ENCODE measurements around the gene GALNT16.

GALNT16 gene

GRCh38 chr14:69261761-69262331 is 1.9 kb downstream of the GALNT16 start:
- H3K4me1 ChIP-seq (ENCODE audit: control insufficient read depth, insufficient read depth, low read length): no peaks in the 10 kb centered on the region
- H3K27me3 ChIP-seq (ENCODE audit: control insufficient read depth, insufficient read depth, low read length): peaks cover 2% of the 10 kb centered on the region
- peak overlapping the region; percentile 61 for H3K4me3 ChIP-seq (ENCODE audit: low read length)
- no peak overlapping the region for H3K27ac ChIP-seq (ENCODE audit: low read depth, low read length)
- H3K36me3 ChIP-seq (ENCODE audit: control insufficient read depth, insufficient read depth, low read length): no peaks in the 10 kb centered on the region
- no peak overlapping the region for H3K9ac ChIP-seq (ENCODE audit: low read length)

DNA sequence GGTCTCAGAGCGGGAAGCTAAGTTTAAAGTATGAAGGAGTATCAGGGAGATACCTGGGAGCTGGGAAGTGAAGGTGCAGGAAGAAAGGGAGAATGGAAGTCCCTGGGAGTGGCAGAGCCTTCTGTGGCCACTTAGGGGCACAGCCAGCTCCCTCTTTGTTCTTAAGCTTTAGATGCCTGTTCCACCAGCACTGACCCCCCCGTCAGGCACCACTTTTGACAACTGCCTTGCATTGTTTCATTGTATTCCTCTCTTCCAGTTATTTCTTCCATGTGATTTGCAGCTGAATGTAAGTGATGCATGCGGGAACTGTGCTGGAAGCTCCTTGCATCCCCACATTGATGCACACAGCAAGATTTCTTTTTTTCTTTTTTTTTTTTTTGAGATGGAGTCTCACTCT is 2.6 kb downstream of the GALNT16 start:
- Histone ChIP-seq H3K27me3 (ENCODE audit: control insufficient read depth, insufficient read depth, low read length) (peaks cover 2% of the 10 kb centered on the region), H3K4me1 (ENCODE audit: control insufficient read depth, insufficient read depth, low read length) (no peaks in the 10 kb centered on the region), H3K9ac (ENCODE audit: low read length) (no peak overlapping the region), H3K36me3 (ENCODE audit: control insufficient read depth, insufficient read depth, low read length) (no peaks in the 10 kb centered on the region), H3K4me3 (ENCODE audit: low read length) (no peak overlapping the region), H3K27ac (ENCODE audit: low read depth, low read length) (no peak overlapping the region)

- Histone ChIP-seq H3K27ac (ENCODE audit: low read depth, low read length) (no peak overlapping the region), H3K4me3 (ENCODE audit: low read length) (no peak overlapping the region), H3K9ac (ENCODE audit: low read length) (no peak overlapping the region), H3K4me1 (ENCODE audit: control insufficient read depth, insufficient read depth, low read length) (no peaks in the 10 kb centered on the region), H3K27me3 (ENCODE audit: control insufficient read depth, insufficient read depth, low read length) (peaks cover 2% of the 10 kb centered on the region), H3K36me3 (ENCODE audit: control insufficient read depth, insufficient read depth, low read length) (no peaks in the 10 kb centered on the region)
These were observed 3.4 kb downstream of the GALNT16 start for GRCh38 chr14:69263364-69263763.

DNA sequence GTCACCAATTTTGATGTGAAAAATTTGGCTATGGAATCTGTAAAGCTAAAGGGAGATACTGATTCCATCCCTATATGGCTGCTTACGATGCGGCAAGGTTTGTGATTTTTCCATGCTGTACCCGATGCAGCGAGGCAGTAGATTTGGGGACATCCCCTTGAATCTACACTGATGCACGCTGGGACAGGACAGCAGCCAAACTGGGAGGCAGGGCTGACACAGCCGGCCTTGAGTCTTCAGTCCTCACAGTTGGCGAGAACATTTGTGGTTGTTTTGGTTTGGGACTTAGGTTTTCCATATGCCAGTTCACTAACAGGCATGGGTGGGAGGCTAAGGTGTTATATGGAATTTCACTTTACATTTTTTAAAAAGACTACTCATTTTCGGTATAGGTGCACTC is 3.8 kb downstream of the GALNT16 start:
- no peak overlapping the region for H3K9ac ChIP-seq (ENCODE audit: low read length)
- H3K4me3 ChIP-seq (ENCODE audit: low read length): no peak overlapping the region
- H3K36me3 ChIP-seq (ENCODE audit: control insufficient read depth, insufficient read depth, low read length): no peaks in the 10 kb centered on the region
- no peak overlapping the region for H3K27ac ChIP-seq (ENCODE audit: low read depth, low read length)
- H3K4me1 ChIP-seq (ENCODE audit: control insufficient read depth, insufficient read depth, low read length): no peaks in the 10 kb centered on the region
- H3K27me3 ChIP-seq (ENCODE audit: control insufficient read depth, insufficient read depth, low read length): peaks cover 2% of the 10 kb centered on the region

DNA sequence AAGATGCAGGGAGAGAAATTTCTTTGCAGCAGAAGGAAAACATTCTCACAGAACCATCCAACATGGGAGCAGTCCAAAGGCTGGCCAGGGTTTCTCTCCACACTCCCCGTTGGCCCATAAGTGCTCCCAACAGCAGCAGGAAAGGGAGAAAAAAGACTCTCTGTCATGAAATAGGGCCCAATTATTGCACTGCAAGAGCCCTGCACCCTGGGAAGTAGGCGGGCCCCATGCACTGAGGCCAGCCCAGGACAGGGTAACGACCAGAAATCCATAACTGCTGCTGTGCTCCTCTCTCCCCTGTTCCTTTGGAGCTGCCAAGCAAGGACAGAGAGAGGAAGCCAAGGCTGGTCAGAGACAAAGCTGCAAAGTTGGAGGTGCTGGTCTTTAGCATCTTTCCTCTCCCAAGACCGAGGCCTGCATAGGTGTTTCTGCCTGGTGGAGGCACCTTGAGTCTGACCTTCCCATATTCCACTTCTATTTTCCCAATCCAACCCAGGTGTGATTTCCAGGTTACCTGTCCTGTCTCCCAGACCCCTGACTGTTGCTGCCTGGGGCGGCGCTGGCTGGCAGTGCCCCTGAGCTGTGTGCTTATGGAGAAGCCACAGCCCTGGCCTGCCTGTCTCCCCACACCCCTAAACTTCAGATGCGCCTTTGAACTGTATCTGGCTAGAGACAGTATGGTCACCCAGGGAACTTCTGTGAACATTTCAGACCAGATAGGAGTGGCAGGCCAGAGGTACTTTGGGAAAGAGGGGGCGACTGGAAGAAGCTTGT is 6.8 kb downstream of the GALNT16 start:
- no peak overlapping the region for H3K27ac ChIP-seq (ENCODE audit: low read depth, low read length)
- H3K4me1 ChIP-seq (ENCODE audit: control insufficient read depth, insufficient read depth, low read length): no peaks in the 10 kb centered on the region
- no peak overlapping the region for H3K9ac ChIP-seq (ENCODE audit: low read length)
- no peak overlapping the region for H3K4me3 ChIP-seq (ENCODE audit: low read length)
- H3K36me3 ChIP-seq (ENCODE audit: control insufficient read depth, insufficient read depth, low read length): no peaks in the 10 kb centered on the region
- peaks cover 2% of the 10 kb centered on the region for H3K27me3 ChIP-seq (ENCODE audit: control insufficient read depth, insufficient read depth, low read length)

GRCh38 chr14:69267492-69267891 is 7.5 kb downstream of the GALNT16 start:
- Histone ChIP-seq H3K27ac (ENCODE audit: low read depth, low read length) (no peak overlapping the region), H3K4me3 (ENCODE audit: low read length) (no peak overlapping the region), H3K36me3 (ENCODE audit: control insufficient read depth, insufficient read depth, low read length) (no peaks in the 10 kb centered on the region), H3K9ac (ENCODE audit: low read length) (no peak overlapping the region), H3K4me1 (ENCODE audit: control insufficient read depth, insufficient read depth, low read length) (no peaks in the 10 kb centered on the region), H3K27me3 (ENCODE audit: control insufficient read depth, insufficient read depth, low read length) (no peaks in the 10 kb centered on the region)

DNA sequence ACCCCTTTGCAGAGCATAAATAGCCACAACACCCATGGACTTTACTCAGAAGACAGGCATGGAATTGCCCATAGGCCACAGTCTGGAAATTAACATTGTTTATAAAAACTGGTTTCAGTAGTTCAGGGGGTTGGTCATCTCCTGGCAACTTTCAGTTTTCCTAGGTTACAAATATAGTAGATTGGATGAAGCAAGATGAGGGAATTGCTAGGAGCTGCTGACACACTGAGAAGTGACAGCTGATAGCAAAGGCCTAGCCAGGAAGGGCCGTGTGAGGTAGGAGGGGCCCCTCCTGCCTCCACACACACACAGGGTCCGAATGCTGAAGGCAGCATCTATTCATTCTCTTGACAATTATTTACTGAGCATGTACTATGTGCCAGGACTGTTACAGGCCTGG is 8.3 kb downstream of the GALNT16 start:
- H3K9ac ChIP-seq (ENCODE audit: low read length): no peak overlapping the region
- H3K4me1 ChIP-seq (ENCODE audit: control insufficient read depth, insufficient read depth, low read length): no peaks in the 10 kb centered on the region
- no peaks in the 10 kb centered on the region for H3K36me3 ChIP-seq (ENCODE audit: control insufficient read depth, insufficient read depth, low read length)
- no peak overlapping the region for H3K27ac ChIP-seq (ENCODE audit: low read depth, low read length)
- H3K27me3 ChIP-seq (ENCODE audit: control insufficient read depth, insufficient read depth, low read length): no peaks in the 10 kb centered on the region
- no peak overlapping the region for H3K4me3 ChIP-seq (ENCODE audit: low read length)

- Histone ChIP-seq H3K27ac (ENCODE audit: low read depth, low read length) (no peak overlapping the region), H3K36me3 (ENCODE audit: control insufficient read depth, insufficient read depth, low read length) (no peaks in the 10 kb centered on the region), H3K4me1 (ENCODE audit: control insufficient read depth, insufficient read depth, low read length) (no peaks in the 10 kb centered on the region), H3K9ac (ENCODE audit: low read length) (no peak overlapping the region), H3K4me3 (ENCODE audit: low read length) (no peak overlapping the region), H3K27me3 (ENCODE audit: control insufficient read depth, insufficient read depth, low read length) (no peaks in the 10 kb centered on the region)
These were observed 8.8 kb downstream of the GALNT16 start for GRCh38 chr14:69268763-69269162.

DNA sequence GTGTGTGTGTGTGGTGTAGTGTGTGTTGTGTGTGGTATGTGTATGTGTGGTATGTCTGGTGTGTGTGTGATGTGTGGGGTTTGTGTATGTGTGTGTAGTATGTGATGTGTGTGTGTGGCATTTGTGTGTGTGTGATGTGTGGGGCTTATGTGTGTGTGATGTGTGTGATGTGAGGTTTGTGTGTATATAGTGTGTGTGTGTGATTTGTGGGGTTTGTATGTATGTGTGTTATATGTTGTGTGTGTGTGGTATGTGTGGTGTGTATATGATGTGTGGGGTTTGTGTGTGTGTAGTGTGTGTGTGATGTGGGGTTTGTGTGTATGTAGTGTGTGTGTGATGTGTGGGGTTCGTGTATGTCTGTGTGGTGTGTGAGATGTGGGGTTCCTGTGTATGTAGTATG is 9.4 kb downstream of the GALNT16 start:
- H3K27ac ChIP-seq (ENCODE audit: low read depth, low read length): no peak overlapping the region
- H3K27me3 ChIP-seq (ENCODE audit: control insufficient read depth, insufficient read depth, low read length): no peaks in the 10 kb centered on the region
- no peak overlapping the region for H3K9ac ChIP-seq (ENCODE audit: low read length)
- H3K4me1 ChIP-seq (ENCODE audit: control insufficient read depth, insufficient read depth, low read length): no peaks in the 10 kb centered on the region
- no peaks in the 10 kb centered on the region for H3K36me3 ChIP-seq (ENCODE audit: control insufficient read depth, insufficient read depth, low read length)
- H3K4me3 ChIP-seq (ENCODE audit: low read length): no peak overlapping the region

- Histone ChIP-seq H3K27me3 (ENCODE audit: control insufficient read depth, insufficient read depth, low read length) (no peaks in the 10 kb centered on the region), H3K4me1 (ENCODE audit: control insufficient read depth, insufficient read depth, low read length) (no peaks in the 10 kb centered on the region), H3K4me3 (ENCODE audit: low read length) (no peak overlapping the region), H3K36me3 (ENCODE audit: control insufficient read depth, insufficient read depth, low read length) (no peaks in the 10 kb centered on the region), H3K27ac (ENCODE audit: low read depth, low read length) (no peak overlapping the region), H3K9ac (ENCODE audit: low read length) (no peak overlapping the region)
These were observed 10.1 kb downstream of the GALNT16 start for GRCh38 chr14:69270097-69270496.

GRCh38 chr14:69270795-69271708 is 11.1 kb downstream of the GALNT16 start:
- Histone ChIP-seq H3K36me3 (ENCODE audit: control insufficient read depth, insufficient read depth, low read length) (no peaks in the 10 kb centered on the region), H3K9ac (ENCODE audit: low read length) (no peak overlapping the region), H3K4me3 (ENCODE audit: low read length) (no peak overlapping the region), H3K27ac (ENCODE audit: low read depth, low read length) (no peak overlapping the region), H3K4me1 (ENCODE audit: control insufficient read depth, insufficient read depth, low read length) (no peaks in the 10 kb centered on the region), H3K27me3 (ENCODE audit: control insufficient read depth, insufficient read depth, low read length) (no peaks in the 10 kb centered on the region)

GRCh38 chr14:69274321-69274720 is 14.4 kb downstream of the GALNT16 start:
- Histone ChIP-seq H3K27ac (ENCODE audit: low read depth, low read length) (no peak overlapping the region), H3K4me3 (ENCODE audit: low read length) (no peak overlapping the region), H3K36me3 (ENCODE audit: control insufficient read depth, insufficient read depth, low read length) (no peaks in the 10 kb centered on the region), H3K4me1 (ENCODE audit: control insufficient read depth, insufficient read depth, low read length) (no peaks in the 10 kb centered on the region), H3K9ac (ENCODE audit: low read length) (no peak overlapping the region), H3K27me3 (ENCODE audit: control insufficient read depth, insufficient read depth, low read length) (no peaks in the 10 kb centered on the region)

Data from rectal smooth muscle tissue (tissue), 1 donor.